ENCODE measurements around the gene LMO3. TPM values are rescaled to one million over a fixed set of nuclear protein-coding genes. Genes with fewer than 3 reads are reported as not detected.

Gene LMO3
- total RNA-seq, result 100 to 1,000 TPM in 2 of 4 donors, 10 to 100 TPM in 2; 49.1 to 174 (median 111) TPM

- TF ChIP-seq POLR2AphosphoS5 (IDR thresholded peaks at IDR 0.05) (no peak), POLR2A (IDR thresholded peaks at IDR 0.05) (no peak), CTCF (IDR thresholded peaks at IDR 0.05) (no peak)
- H3K27me3 ChIP-seq, result no peaks in the 10 kb centered on the region
- H3K9me3 ChIP-seq, result no peaks in the 10 kb centered on the region
- H3K36me3 ChIP-seq, result no peaks in the 10 kb centered on the region
- WGBS, 2 donors (ENCODE audit: low coverage in 1 of 2), result 0% methylated on average over 2 of the region's 2 CpGs
- peak within 1 kb of the TSS; percentile 61 to 77 for H3K4me3 ChIP-seq
- ATAC-seq, result no peak
- peak within 1 kb of the TSS; percentile 83 to 89 (median 87) for H3K27ac ChIP-seq
- H3K4me1 ChIP-seq, result peaks cover 0 to 41% (median 0%) of the 10 kb centered on the region in 3 donors
Observed at GRCh38 chr12:16606117-16606200, at the start of gene LMO3. LMO3 (minus strand) TSS chr12:16606162; CDS start chr12:16600860, 5,302 bp downstream.

- Histone ChIP-seq H3K4me1 (no peaks in the 10 kb centered on the region), H3K27ac (no peak overlapping the region), H3K27me3 (no peaks in the 10 kb centered on the region), H3K4me3 (no peak overlapping the region), H3K36me3 (no peaks in the 10 kb centered on the region), H3K9me3 (peaks cover 0 to 1% (median 0%) of the 10 kb centered on the region in 3 donors)
- no peak for ATAC-seq
- no peak for TF ChIP-seq POLR2AphosphoS5 (IDR thresholded peaks at IDR 0.05)
- no peak for TF ChIP-seq EP300 (IDR thresholded peaks at IDR 0.05)
- no peak for TF ChIP-seq CTCF (IDR thresholded peaks at IDR 0.05)
- TF ChIP-seq POLR2A (IDR thresholded peaks at IDR 0.05), result no peak
- WGBS, 2 donors (ENCODE audit: low coverage in 1 of 2), result 85 to 96% methylated on average over 2 of the region's 2 CpGs
Observed at GRCh38 chr12:16636435-16637055, 30.6 kb upstream of the LMO3 start.

- no peaks in the 10 kb centered on the region for H3K36me3 ChIP-seq
- no peak for TF ChIP-seq EP300 (IDR thresholded peaks at IDR 0.05)
- TF ChIP-seq CTCF (IDR thresholded peaks at IDR 0.05), result no peak
- TF ChIP-seq POLR2A (IDR thresholded peaks at IDR 0.05), result no peak
- TF ChIP-seq POLR2AphosphoS5 (IDR thresholded peaks at IDR 0.05), result no peak
- no peak for ATAC-seq
- no peaks in the 10 kb centered on the region for H3K27me3 ChIP-seq
- no peaks in the 10 kb centered on the region for H3K9me3 ChIP-seq
- WGBS, 2 donors (ENCODE audit: low coverage in 1 of 2), result 25 to 45% methylated on average over 1 of the region's 1 CpG
- H3K4me1 ChIP-seq, result no peaks in the 10 kb centered on the region
- no peak overlapping the region for H3K27ac ChIP-seq
- H3K4me3 ChIP-seq, result no peak overlapping the region
Observed at GRCh38 chr12:16634786-16635185, 28.8 kb upstream of the LMO3 start.

- Histone ChIP-seq H3K4me3 (no peak overlapping the region), H3K36me3 (no peaks in the 10 kb centered on the region), H3K27me3 (no peaks in the 10 kb centered on the region), H3K27ac (no peak overlapping the region), H3K4me1 (no peaks in the 10 kb centered on the region), H3K9me3 (no peaks in the 10 kb centered on the region)
- TF ChIP-seq POLR2AphosphoS5 (IDR thresholded peaks at IDR 0.05) (no peak), CTCF (IDR thresholded peaks at IDR 0.05) (no peak), POLR2A (IDR thresholded peaks at IDR 0.05) (no peak), EP300 (IDR thresholded peaks at IDR 0.05) (no peak)
- ATAC-seq, result no peak
- WGBS, 2 donors (ENCODE audit: low coverage in 1 of 2), result 57 to 58% methylated on average over 1 of the region's 1 CpG
Observed at GRCh38 chr12:16626991-16627390, 21.0 kb upstream of the LMO3 start.

- no peaks in the 10 kb centered on the region for H3K4me1 ChIP-seq
- TF ChIP-seq POLR2AphosphoS5 (IDR thresholded peaks at IDR 0.05), result no peak
- no peak for TF ChIP-seq EP300 (IDR thresholded peaks at IDR 0.05)
- TF ChIP-seq POLR2A (IDR thresholded peaks at IDR 0.05), result no peak
- no peak for TF ChIP-seq CTCF (IDR thresholded peaks at IDR 0.05)
- WGBS, 2 donors (ENCODE audit: low coverage in 1 of 2), result 27 to 50% methylated on average over 2 of the region's 2 CpGs
- H3K9me3 ChIP-seq, result peaks cover 0 to 8% (median 0%) of the 10 kb centered on the region in 3 donors
- H3K4me3 ChIP-seq, result no peak overlapping the region
- ATAC-seq, result no peak
- H3K36me3 ChIP-seq, result no peaks in the 10 kb centered on the region
- no peaks in the 10 kb centered on the region for H3K27me3 ChIP-seq
- no peak overlapping the region for H3K27ac ChIP-seq
Observed at GRCh38 chr12:16622338-16622737, 16.4 kb upstream of the LMO3 start.
